Esophagus squamous epithelium (tissue), 5 donors: ENCODE measurements around the gene ZC3H12A. TPM values are rescaled to one million over a fixed set of nuclear protein-coding genes. Genes with fewer than 3 reads are reported as not detected.

Source experiments
- DNase-seq: peaks from one replicate; lab custom pipeline; 2025; lab: John Stamatoyannopoulos, UW
- H3K27ac ChIP-seq, 4 donors: fragments of 200-600 bp; sonication (generic); one replicate each; pipeline ENCODE4 v1.5.1; 2016 to 2019; ENCODE audit warnings: mild to moderate bottlenecking in 1 of 4
- H3K27me3 ChIP-seq, 4 donors: fragments of 200-600 bp; sonication (generic); 1 replicate in 3 of 4; 2 replicates in 1 of 4; pipeline versions ENCODE4 v1.5.1 to v1.6.0; 2017 to 2021; ENCODE audit warnings: antibody characterized with exemption in 1 of 4
- H3K36me3 ChIP-seq, 3 donors: fragments of 200-600 bp; sonication (generic); one replicate each; pipeline ENCODE4 v1.5.1; 2016 to 2019
- H3K4me1 ChIP-seq, 3 donors: fragments of 200-600 bp; sonication (generic); one replicate each; pipeline ENCODE4 v1.5.1; 2017 to 2019
- H3K4me3 ChIP-seq, 4 donors: fragments of 200-600 bp; sonication (generic); 1 replicate in 3 of 4; 2 replicates in 1 of 4; pipeline ENCODE4 v1.5.1; 2016 to 2019; ENCODE audit warnings: mild to moderate bottlenecking in 2 of 4, moderate library complexity in 1 of 4
- H3K9me3 ChIP-seq, 3 donors: fragments of 200-600 bp; sonication (generic); one replicate each; pipeline ENCODE4 v1.5.1; 2016 to 2019
- CTCF ChIP-seq, 6 experiments: fragments of 450-650 bp in 4 of 6; fragments of 200-600 bp in 2 of 6; sonication (generic) in 2 of 6; IDR thresholded peaks; one replicate each; pipeline ENCODE4 v1.5.1; 2016 to 2019; ENCODE audit warnings: antibody characterized with exemption in 6 of 6, mild to moderate bottlenecking in 4 of 6, moderate library complexity in 4 of 6
- POLR2A ChIP-seq, 4 donors: fragments of 450-650 bp; IDR thresholded peaks; one replicate each; pipeline ENCODE4 v1.6.1; 2017; ENCODE audit warnings: antibody characterized with exemption in 4 of 4, mild to moderate bottlenecking in 4 of 4, moderate library complexity in 3 of 4
- WGBS, 2 donors: methylation state at CpG; one replicate each; pipeline ENCODE4 v1.1.5; 2018; 5-methylcytosine and 5-hydroxymethylcytosine counted together
- intact Hi-C: fragments of 100-400 bp; cut with DNase I; formaldehyde crosslinking; loops from one replicate; pipeline ENCODE4 v1.15.0; 2022
- total RNA-seq, 4 donors: library from RNA; depleted of rRNA; stranded (reverse); fragments of >200 nt; gene quantifications; one replicate each; pipeline ENCODE4 v1.1.0, GENCODE V29; 2016
- donor health status: DM: yes; HTN: yes; CAD: no.

ZC3H12A gene
- total RNA-seq, 4 donors from 2014 or later, result 11.6 to 132 (median 49.0) TPM

- Histone ChIP-seq H3K9me3 (no peaks in the 10 kb centered on the region), H3K27me3 (peaks cover 0 to 59% (median 2%) of the 10 kb centered on the region in 4 donors), H3K4me1 (peaks cover 0 to 5% (median 2%) of the 10 kb centered on the region in 3 donors), H3K27ac (no peak overlapping the region), H3K4me3 (no peak overlapping the region), H3K36me3 (no peaks in the 10 kb centered on the region)
- 33 to 44% methylated on average over 5 of the region's 5 CpGs for WGBS, 2 donors
- DNase-seq, result no peak
- TF ChIP-seq POLR2A (IDR thresholded peaks at IDR 0.05), result no peak
- no peak for TF ChIP-seq CTCF (IDR thresholded peaks at IDR 0.05)
- intact Hi-C loops, result loop anchor here (5.0 to 10.0 kb wide), 2 partner anchors 37 to 235 kb away; no protein-coding TSS in a partner anchor
Observed at GRCh38 chr1:37449936-37450335, 24.4 kb upstream of the ZC3H12A start.

- WGBS, 2 donors, result 80 to 83% methylated on average over 5 to 6 of the region's 6 CpGs
- Histone ChIP-seq H3K27me3 (peaks cover 0 to 40% (median 2%) of the 10 kb centered on the region in 4 donors), H3K4me1 (peaks cover 0 to 10% (median 8%) of the 10 kb centered on the region in 3 donors), H3K27ac (no peak overlapping the region), H3K9me3 (no peaks in the 10 kb centered on the region), H3K36me3 (no peaks in the 10 kb centered on the region), H3K4me3 (no peak overlapping the region)
- TF ChIP-seq POLR2A (IDR thresholded peaks at IDR 0.05) (no peak), CTCF (IDR thresholded peaks at IDR 0.05) (no peak)
- DNase-seq, result no peak
- intact Hi-C loops, result loop anchor here (5.0 to 10.0 kb wide), 2 partner anchors 35 to 232 kb away; no protein-coding TSS in a partner anchor
Observed at GRCh38 chr1:37452416-37452815, 22.0 kb upstream of the ZC3H12A start.

- Histone ChIP-seq H3K9me3 (no peaks in the 10 kb centered on the region), H3K4me3 (no peak overlapping the region), H3K36me3 (no peaks in the 10 kb centered on the region), H3K27me3 (peaks cover 0 to 28% (median 2%) of the 10 kb centered on the region in 4 donors), H3K27ac (no peak overlapping the region), H3K4me1 (peaks cover 0 to 10% (median 8%) of the 10 kb centered on the region in 3 donors)
- DNase-seq, result no peak
- intact Hi-C loops, result loop anchor here (5.0 to 10.0 kb wide), 2 partner anchors 34 to 231 kb away; no protein-coding TSS in a partner anchor
- WGBS, 2 donors, result 60 to 64% methylated on average over 1 to 4 of the region's 7 CpGs
- TF ChIP-seq CTCF (IDR thresholded peaks at IDR 0.05), result no peak
- no peak for TF ChIP-seq POLR2A (IDR thresholded peaks at IDR 0.05)
Observed at GRCh38 chr1:37453647-37454046, 20.7 kb upstream of the ZC3H12A start.

- intact Hi-C loops, result loop anchor here (10.0 kb wide), 1 partner anchor 229 kb away; no protein-coding TSS in a partner anchor
- 81 to 94% methylated on average over 10 of the region's 10 CpGs for WGBS, 2 donors
Observed at GRCh38 chr1:37455516-37455915, 18.9 kb upstream of the ZC3H12A start.

More at GRCh38 chr1:37455516-37455915, 18.9 kb upstream of the ZC3H12A start:
- Histone ChIP-seq H3K27ac (peak overlapping the region; percentile 1 to 76 (median 54)), H3K36me3 (peaks cover 0 to 1% (median 0%) of the 10 kb centered on the region in 3 donors), H3K4me1 (peaks cover 0 to 10% (median 8%) of the 10 kb centered on the region in 3 donors), H3K27me3 (peaks cover 0 to 9% (median 0%) of the 10 kb centered on the region in 4 donors), H3K4me3 (no peak overlapping the region), H3K9me3 (no peaks in the 10 kb centered on the region)
- DNase-seq, result no peak
- TF ChIP-seq CTCF (IDR thresholded peaks at IDR 0.05), result no peak
- no peak for TF ChIP-seq POLR2A (IDR thresholded peaks at IDR 0.05)
